Activated naive CD4-positive, alpha-beta T cell (primary cell): Measurements from ENCODE around the gene RYR2.

Source experiments
- DNase-seq, 4 experiments: peaks; one replicate each; lab custom pipeline; 2025; lab: John Stamatoyannopoulos, UW

The RYR2 gene

GRCh38 chr1:237737448-237737847 is 695.5 kb downstream of the RYR2 start:
- no peak for DNase-seq

- DNase-seq, result no peak
These were observed 696.1 kb downstream of the RYR2 start for GRCh38 chr1:237737938-237738610.

- DNase-seq, result no peak
These were observed 698.9 kb downstream of the RYR2 start for GRCh38 chr1:237740846-237741245.

GRCh38 chr1:237745545-237745944 is 703.6 kb downstream of the RYR2 start:
- DNase-seq, result no peak

GRCh38 chr1:237748171-237748960 is 706.4 kb downstream of the RYR2 start:
- no peak for DNase-seq

- DNase-seq, result no peak
These were observed 707.1 kb downstream of the RYR2 start for GRCh38 chr1:237749122-237749521.

GRCh38 chr1:237751090-237751489 is 709.1 kb downstream of the RYR2 start:
- DNase-seq, result no peak

- no peak for DNase-seq
These were observed 712.6 kb downstream of the RYR2 start for GRCh38 chr1:237754627-237755026.

- no peak for DNase-seq
These were observed 714.5 kb downstream of the RYR2 start for GRCh38 chr1:237756304-237756967.

- no peak for DNase-seq
These were observed 717.4 kb downstream of the RYR2 start for GRCh38 chr1:237759377-237759776.

- DNase-seq, result no peak
These were observed 719.0 kb downstream of the RYR2 start for GRCh38 chr1:237760951-237761350.

GRCh38 chr1:237763137-237763536 is 721.2 kb downstream of the RYR2 start:
- no peak for DNase-seq

GRCh38 chr1:237763751-237764150 is 721.8 kb downstream of the RYR2 start:
- no peak for DNase-seq

- no peak for DNase-seq
These were observed 727.9 kb downstream of the RYR2 start for GRCh38 chr1:237769916-237770315.

GRCh38 chr1:237772009-237772408 is 730.0 kb downstream of the RYR2 start:
- DNase-seq, result no peak

GRCh38 chr1:237774246-237774645 is 732.3 kb downstream of the RYR2 start:
- DNase-seq, result no peak

GRCh38 chr1:237779356-237779755 is 737.4 kb downstream of the RYR2 start:
- DNase-seq, result no peak

GRCh38 chr1:237786066-237786719 is 744.2 kb downstream of the RYR2 start:
- DNase-seq, result no peak

GRCh38 chr1:237788069-237788468 is 746.1 kb downstream of the RYR2 start:
- DNase-seq, result no peak

- DNase-seq, result no peak
These were observed 747.6 kb downstream of the RYR2 start for GRCh38 chr1:237789619-237790018.

- no peak for DNase-seq
These were observed 749.6 kb downstream of the RYR2 start for GRCh38 chr1:237791592-237791991.

- DNase-seq, result no peak
These were observed 750.2 kb downstream of the RYR2 start for GRCh38 chr1:237792149-237792548.

- DNase-seq, result no peak
These were observed 750.7 kb downstream of the RYR2 start for GRCh38 chr1:237792726-237793125.
